Spinal cord (tissue), 10 donors: ENCODE results near the gene USP3. TPM values are rescaled to one million over a fixed set of nuclear protein-coding genes. Genes with fewer than 3 reads are reported as not detected.
"Not testable (repeated sequence)": the region's sequence is repeated elsewhere in the genome, so short reads cannot be mapped to it uniquely, and the experiment has no call there.

Experiments used
- DNase-seq, 6 donors: peaks; one replicate each; pipeline versions ENCODE4 v3.0.0 to v3.0.0-alpha.2; 2013 to 2015; ENCODE audit warnings: low spot score in 6 of 6, low read depth in 4 of 6
- H3K27ac ChIP-seq: one replicate; pipeline ENCODE4 v1.5.1; 2013; ENCODE audit warnings: low read depth, low read length, control low read depth
- H3K27me3 ChIP-seq: one replicate; pipeline ENCODE4 v1.6.1; 2013; ENCODE audit warnings: low read length; ENCODE audit not compliant: control insufficient read depth, insufficient read depth
- H3K36me3 ChIP-seq: one replicate; pipeline ENCODE4 v1.6.1; 2013; ENCODE audit warnings: low read length; ENCODE audit not compliant: control insufficient read depth, insufficient read depth
- H3K4me1 ChIP-seq: one replicate; pipeline ENCODE4 v1.6.1; 2013; ENCODE audit warnings: low read length; ENCODE audit not compliant: control insufficient read depth, insufficient read depth
- H3K4me3 ChIP-seq: one replicate; pipeline ENCODE4 v1.5.1; 2013; ENCODE audit warnings: low read depth, low read length, control low read depth
- H3K9me3 ChIP-seq: one replicate; pipeline ENCODE4 v1.6.1; 2013; ENCODE audit warnings: low read length; ENCODE audit not compliant: control insufficient read depth, insufficient read depth
- WGBS: methylation state at CpG from one replicate; pipeline ENCODE4 v1.1.5; 2013; ENCODE audit warnings: missing lambda C conversion rate; ENCODE audit not compliant: insufficient coverage; 5-methylcytosine and 5-hydroxymethylcytosine counted together
- polyA plus RNA-seq, 2 donors: library from polyadenylated mRNA; unstranded; fragments of 120-200 nt; gene quantifications; one replicate each; pipeline ENCODE4 v1.2.1, GENCODE V29; 2013; ENCODE audit not compliant: insufficient read length in 2 of 2
- total RNA-seq, 2 donors: library from RNA; depleted of rRNA in 1 of 2; stranded (reverse); fragments of 120-200 nt in 1 of 2; fragments of >200 nt in 1 of 2; gene quantifications; one replicate each; pipeline versions ENCODE4 v1.2.3 to v1.2.4, GENCODE V29; 2013 to 2014
- donor health status: healthy.

The USP3 gene
- total and polyA plus RNA-seq, 4 donors, result 38.1 to 65.7 (median 49.9) TPM

DNA sequence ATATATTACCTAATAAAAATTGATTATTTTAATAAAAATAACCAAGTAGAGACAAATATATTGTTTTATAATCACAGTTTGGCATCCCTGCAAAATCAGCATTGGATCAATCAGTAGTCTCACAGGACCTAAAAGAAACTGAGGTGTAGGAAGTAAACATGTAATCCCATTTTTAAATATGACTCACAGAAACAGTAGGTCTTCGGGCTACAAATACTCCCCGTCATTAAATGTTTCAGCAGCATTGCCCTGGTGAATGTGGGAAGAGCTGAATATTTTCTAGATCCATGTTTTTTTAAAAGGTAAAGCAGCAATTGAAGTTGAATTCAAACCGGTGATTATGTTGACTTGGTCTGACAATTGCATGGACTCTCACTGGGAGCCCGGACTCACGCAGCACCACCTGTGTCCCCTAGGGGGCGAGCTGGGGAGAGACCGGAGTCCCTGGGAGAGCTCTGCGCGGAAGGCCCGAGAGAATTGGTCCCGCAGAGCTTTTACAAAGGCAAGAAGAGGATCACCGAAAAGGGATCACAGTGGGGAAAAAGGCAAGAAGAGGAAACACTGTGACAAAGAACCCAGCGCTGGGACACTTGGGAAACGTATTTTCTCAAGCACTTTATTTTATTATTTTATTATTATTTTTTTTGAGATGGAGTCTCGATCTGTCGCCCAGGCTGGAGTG, 17.2 kb upstream of the USP3 start:
- H3K27me3 ChIP-seq, result no peaks in the 10 kb centered on the region
- H3K4me3 ChIP-seq, result no peak overlapping the region
- H3K9me3 ChIP-seq, result no peaks in the 10 kb centered on the region
- 21% methylated on average over 12 of the region's 16 CpGs for WGBS
- peaks cover 10% of the 10 kb centered on the region for H3K4me1 ChIP-seq
- H3K27ac ChIP-seq, result no peak overlapping the region
- DNase-seq, result peak in 2 of 6 donors; percentile 77 to 84
- H3K36me3 ChIP-seq, result no peaks in the 10 kb centered on the region

DNA sequence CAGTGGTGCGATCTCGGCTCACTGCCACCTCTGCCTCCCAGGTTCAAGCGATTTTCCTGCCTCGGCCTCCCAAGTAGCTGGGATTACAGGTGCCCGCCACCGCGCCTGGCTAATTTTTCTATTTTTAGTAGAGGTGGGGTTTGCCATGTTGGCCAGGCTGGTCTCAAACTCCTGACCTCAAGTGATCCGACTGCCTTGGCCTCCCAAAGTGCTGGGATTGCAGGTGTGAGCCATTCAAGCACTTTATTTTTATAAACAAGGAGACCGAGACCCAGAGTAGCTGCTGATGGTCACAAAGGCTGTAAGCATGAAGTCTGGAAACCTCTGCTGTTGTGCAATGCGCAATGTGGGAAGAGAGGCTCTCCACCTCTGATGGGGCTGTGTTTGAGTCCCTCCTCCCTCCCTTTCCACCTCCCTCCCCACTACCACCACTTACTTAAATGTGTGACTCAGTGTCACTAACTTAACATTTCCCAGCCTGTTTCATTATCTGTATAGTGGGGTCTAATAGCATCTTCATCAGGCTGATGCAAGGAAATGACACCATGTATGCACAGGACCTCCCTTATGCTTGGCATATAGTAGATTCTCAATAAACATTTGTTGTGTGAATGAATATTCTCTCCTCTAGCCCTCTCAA, 16.5 kb upstream of the USP3 start:
- H3K27me3 ChIP-seq, H3K9me3 ChIP-seq, H3K4me3 ChIP-seq, H3K36me3 ChIP-seq, DNase-seq, H3K27ac ChIP-seq: not testable (repeated sequence)
- peaks cover 13% of the 10 kb centered on the region for H3K4me1 ChIP-seq
- WGBS, result 97% methylated on average over 8 of the region's 10 CpGs

DNA sequence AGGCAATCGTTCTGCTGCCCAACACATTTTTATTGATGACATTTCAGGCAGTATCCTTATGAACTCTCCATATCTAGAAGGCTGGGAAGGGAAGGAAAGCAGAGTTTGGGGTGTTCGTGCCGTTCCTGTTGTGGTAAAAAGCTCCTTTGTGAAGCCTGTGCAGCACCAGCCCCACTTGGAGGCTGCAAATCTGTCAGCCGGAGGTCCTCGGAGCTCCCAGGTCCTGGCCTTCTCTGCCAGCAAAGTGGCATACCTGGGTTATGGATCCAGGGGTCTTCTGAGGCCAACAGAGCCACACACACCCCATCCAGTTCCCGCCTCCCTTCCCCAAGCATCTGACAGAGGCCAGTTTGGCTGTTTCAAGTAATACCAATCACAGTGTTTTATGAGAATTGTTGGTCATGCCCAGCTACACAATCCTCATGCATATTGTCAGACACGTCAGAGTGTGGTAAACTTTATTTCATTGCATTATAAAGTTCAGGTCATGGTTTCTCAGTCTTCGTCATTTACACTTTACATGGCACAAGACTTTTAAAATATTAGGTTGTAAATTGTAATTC, 15.9 kb upstream of the USP3 start:
- Histone ChIP-seq H3K27ac (no peak overlapping the region), H3K9me3 (no peaks in the 10 kb centered on the region), H3K4me3 (no peak overlapping the region), H3K27me3 (no peaks in the 10 kb centered on the region), H3K36me3 (no peaks in the 10 kb centered on the region), H3K4me1 (peaks cover 7% of the 10 kb centered on the region)
- no peak for DNase-seq
- 85% methylated on average over 5 of the region's 8 CpGs for WGBS

DNA sequence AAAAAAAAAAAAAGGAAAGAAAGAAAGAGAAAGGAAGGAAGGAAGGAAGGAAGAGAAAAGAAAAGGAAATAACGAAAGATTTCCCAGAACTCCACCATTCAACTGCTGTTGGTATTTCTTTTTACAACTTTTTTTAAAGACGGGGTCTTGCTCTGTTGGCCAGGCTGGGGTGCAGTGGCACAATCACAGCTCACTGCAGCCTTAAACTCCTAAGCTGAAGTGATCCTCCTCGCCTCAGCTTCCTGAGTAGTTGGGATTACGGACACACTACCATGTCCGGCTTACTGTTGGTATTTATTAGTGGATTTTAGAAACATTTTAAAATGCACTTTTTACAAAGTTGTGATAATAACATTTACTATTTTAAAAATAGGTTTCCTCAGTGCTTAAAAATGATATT, 15.0 kb upstream of the USP3 start:
- Histone ChIP-seq H3K4me1 (peaks cover 9% of the 10 kb centered on the region), H3K4me3 (no peak overlapping the region), H3K36me3 (no peaks in the 10 kb centered on the region), H3K27ac (no peak overlapping the region), H3K27me3 (no peaks in the 10 kb centered on the region), H3K9me3 (no peaks in the 10 kb centered on the region)
- DNase-seq, result no peak
- no CpG with 5 or more reads among the region's 5 CpGs for WGBS

DNA sequence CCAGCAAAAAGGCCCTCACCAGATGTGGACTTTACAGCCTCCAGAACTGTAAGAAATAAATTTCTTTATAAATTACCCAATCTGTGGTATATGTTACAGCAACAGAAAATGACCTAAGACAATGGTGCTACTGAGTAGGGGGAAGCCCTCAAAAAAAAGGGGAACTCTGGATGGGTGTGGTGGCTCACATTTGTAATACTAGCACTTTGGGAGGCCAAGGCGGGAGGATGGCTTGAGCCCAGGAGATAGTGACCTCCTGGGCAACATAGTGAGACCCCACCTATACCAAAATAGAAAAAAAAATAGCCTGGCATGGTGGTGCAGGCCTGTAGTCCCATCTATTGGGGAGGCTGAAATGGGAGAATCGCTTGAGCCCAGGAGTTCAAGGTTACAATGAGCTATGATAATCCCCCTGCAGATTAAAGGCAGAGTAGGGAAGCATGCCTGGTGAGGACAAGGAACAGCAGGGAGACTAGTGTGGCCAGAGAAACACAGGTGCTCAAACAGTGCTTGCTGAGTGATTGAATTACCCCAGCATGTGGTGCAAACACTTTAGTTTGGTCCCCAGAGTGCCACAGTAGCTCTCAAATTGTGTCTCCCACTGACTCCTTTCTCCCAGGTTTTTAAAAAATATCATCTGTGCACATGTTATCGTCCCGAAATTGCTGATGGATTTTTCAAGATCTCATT, 13.9 kb upstream of the USP3 start:
- H3K27ac ChIP-seq, result no peak overlapping the region
- H3K4me1 ChIP-seq, result peaks cover 9% of the 10 kb centered on the region
- no peak for DNase-seq
- no peaks in the 10 kb centered on the region for H3K9me3 ChIP-seq
- H3K36me3 ChIP-seq, result no peaks in the 10 kb centered on the region
- no peak overlapping the region for H3K4me3 ChIP-seq
- 70% methylated on average over 3 of the region's 4 CpGs for WGBS
- H3K27me3 ChIP-seq, result no peaks in the 10 kb centered on the region

DNA sequence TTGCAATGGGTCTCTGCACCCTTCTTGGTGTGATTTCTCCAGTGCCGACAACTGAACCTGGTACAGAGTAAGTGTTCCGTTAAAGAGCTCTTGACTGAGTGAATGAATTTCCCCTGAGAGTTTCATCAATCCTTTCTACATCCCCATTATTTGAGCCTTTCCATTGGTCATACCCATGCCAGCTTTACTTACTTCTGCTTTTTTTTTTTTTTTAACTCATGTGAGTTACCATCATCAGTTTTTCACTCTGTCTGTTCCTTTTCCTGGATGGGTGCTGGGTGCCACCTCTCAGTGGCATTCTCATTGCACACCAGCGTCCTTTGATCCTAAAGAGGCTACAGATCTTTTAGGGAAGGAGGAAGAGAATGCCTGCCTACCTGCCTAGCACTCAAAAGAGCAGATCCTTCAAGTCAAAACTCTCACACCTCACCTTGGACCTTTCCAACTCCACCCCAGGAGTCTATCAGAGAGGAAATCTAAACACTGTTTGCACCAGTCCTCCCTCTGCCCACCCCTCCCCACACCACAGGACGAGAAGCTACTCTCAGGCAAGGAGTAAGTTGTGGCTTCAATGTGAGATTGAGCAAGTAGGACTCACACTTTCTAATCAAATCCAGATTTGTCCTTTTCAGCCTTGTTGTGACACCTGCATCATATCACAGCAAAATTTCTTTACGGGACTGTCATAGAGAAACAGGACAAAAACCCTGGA, 13.1 kb upstream of the USP3 start:
- Histone ChIP-seq H3K9me3 (no peaks in the 10 kb centered on the region), H3K4me3 (no peak overlapping the region), H3K27ac (no peak overlapping the region), H3K4me1 (peaks cover 9% of the 10 kb centered on the region), H3K36me3 (no peaks in the 10 kb centered on the region), H3K27me3 (no peaks in the 10 kb centered on the region)
- 73% methylated on average over 2 of the region's 5 CpGs for WGBS
- DNase-seq, result no peak

DNA sequence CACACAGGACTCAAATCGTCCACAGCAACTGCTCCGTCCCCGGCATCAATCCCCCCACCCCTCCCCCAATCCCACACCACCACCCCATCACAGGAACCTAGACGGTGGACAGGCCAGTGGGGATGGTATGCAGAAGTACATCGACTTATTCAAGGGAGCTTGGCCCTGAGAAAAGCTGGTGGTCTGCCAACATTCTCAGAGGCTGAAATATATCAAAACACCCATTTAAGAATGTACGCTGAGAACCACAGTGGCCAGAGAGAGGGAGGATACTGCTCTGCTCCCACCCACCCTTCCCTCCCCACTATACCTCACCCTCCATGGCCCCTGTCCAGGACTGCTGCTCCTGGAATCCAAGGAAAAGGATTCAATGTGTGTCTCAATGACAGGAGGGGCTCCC, 12.4 kb upstream of the USP3 start:
- 36% methylated on average over 4 of the region's 6 CpGs for WGBS
- Histone ChIP-seq H3K36me3 (no peaks in the 10 kb centered on the region), H3K4me3 (no peak overlapping the region), H3K27ac (no peak overlapping the region), H3K9me3 (no peaks in the 10 kb centered on the region), H3K27me3 (no peaks in the 10 kb centered on the region), H3K4me1 (peaks cover 9% of the 10 kb centered on the region)
- no peak for DNase-seq

DNA sequence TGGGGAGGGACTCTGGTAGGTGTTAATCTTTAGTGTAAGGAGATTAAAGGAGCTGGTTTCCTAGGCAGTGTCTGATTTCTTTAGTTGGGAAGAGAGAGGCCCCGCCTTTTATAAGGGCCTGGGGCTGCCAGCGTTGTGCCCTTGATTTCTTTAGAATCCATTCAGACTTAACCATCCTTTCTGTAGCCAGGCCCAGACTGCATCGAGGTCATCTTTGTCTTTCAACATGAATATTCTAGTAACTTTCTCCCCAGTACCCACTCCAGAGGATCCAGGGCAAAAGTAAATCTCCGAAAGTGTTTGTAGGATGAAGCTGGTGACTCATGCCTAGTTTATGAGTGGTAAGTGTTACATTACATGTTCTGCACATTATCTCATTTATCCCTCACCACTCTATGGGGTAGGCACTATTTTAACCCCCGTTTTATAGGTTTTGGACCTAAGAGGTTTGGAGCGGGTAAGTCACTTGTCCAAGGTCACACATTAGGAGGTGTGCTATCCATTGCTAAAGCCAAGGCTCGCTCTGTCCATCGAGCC, 11.8 kb upstream of the USP3 start:
- Histone ChIP-seq H3K27me3 (no peaks in the 10 kb centered on the region), H3K4me1 (peaks cover 6% of the 10 kb centered on the region), H3K9me3 (no peaks in the 10 kb centered on the region), H3K4me3 (no peak overlapping the region), H3K36me3 (no peaks in the 10 kb centered on the region), H3K27ac (no peak overlapping the region)
- 80% methylated on average over 4 of the region's 8 CpGs for WGBS
- DNase-seq, result no peak

DNA sequence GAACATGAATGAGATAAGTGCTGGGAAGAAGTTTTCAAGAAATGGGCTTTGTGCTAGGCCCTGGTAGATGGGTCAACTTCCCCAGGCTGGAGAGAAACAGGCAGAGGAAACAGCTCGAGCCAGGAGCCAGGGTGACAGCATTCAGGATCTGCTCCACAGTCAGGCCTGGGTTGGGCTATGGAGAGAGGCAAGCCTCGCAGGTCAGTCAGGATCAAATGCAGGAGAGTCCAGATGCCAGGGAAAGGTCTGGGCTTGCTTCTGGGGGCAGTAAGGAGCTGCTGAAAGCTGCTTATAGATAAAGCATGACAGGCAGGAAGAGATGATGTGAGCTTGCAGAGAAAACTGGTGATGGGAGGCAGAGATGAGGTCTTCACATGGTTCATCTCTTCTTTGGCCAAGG, 11.0 kb upstream of the USP3 start:
- 66% methylated on average over 2 of the region's 2 CpGs for WGBS
- H3K36me3 ChIP-seq, result no peaks in the 10 kb centered on the region
- no peaks in the 10 kb centered on the region for H3K27me3 ChIP-seq
- peaks cover 6% of the 10 kb centered on the region for H3K4me1 ChIP-seq
- H3K27ac ChIP-seq, result no peak overlapping the region
- DNase-seq, result no peak
- H3K9me3 ChIP-seq, result no peaks in the 10 kb centered on the region
- no peak overlapping the region for H3K4me3 ChIP-seq
